HepG2 (cell line): ENCODE measurements around the gene FAM114A1. TPM values are rescaled to one million over a fixed set of nuclear protein-coding genes. Genes with fewer than 3 reads are reported as not detected.
A peak's percentile ranks its signal among the peaks of the same experiment; 100 is the strongest.

ENCODE experiments used
- AHDC1 ChIP-seq: sonication (generic); formaldehyde crosslinking; IDR thresholded peaks from 2 replicates; pipeline ENCODE4 v1.5.1; 2020; ENCODE audit warnings: mild to moderate bottlenecking, missing genetic modification reagents, borderline replicate concordance
- FOXP4 ChIP-seq: sonication (generic); formaldehyde crosslinking; IDR thresholded peaks from 2 replicates; pipeline ENCODE4 v1.4.0; 2020; ENCODE audit warnings: missing genetic modification reagents
- JUND ChIP-seq: sonication (generic); formaldehyde crosslinking; IDR thresholded peaks from 2 replicates; pipeline ENCODE4 v1.8.0; 2022; ENCODE audit warnings: mild to moderate bottlenecking, missing genetic modification reagents
- MEF2D ChIP-seq: sonication (generic); formaldehyde crosslinking; IDR thresholded peaks from 2 replicates; pipeline ENCODE4 v1.5.1; 2020; ENCODE audit warnings: mild to moderate bottlenecking, missing genetic modification reagents
- MYC ChIP-seq: sonication (generic); formaldehyde crosslinking; IDR thresholded peaks from 2 replicates; pipeline ENCODE4 v1.9.0; 2021; ENCODE audit warnings: missing genetic modification reagents, borderline replicate concordance
- PCBP2 ChIP-seq: fragments of 200-400 bp; formaldehyde crosslinking; optimal IDR thresholded peaks from 2 replicates; pipeline ENCODE3; 2018; ENCODE audit warnings: low read length, low read depth; ENCODE audit not compliant: poor library complexity, severe bottlenecking
- RFXANK ChIP-seq: IDR thresholded peaks from 2 replicates; pipeline ENCODE4 v1.6.1; 2016
- U2AF1 ChIP-seq: fragments of 200-400 bp; formaldehyde crosslinking; optimal IDR thresholded peaks from 2 replicates; pipeline ENCODE3; 2017; ENCODE audit warnings: mild to moderate bottlenecking, low read depth, low read length
- ZIK1 ChIP-seq: sonication (generic); formaldehyde crosslinking; IDR thresholded peaks from 2 replicates; pipeline ENCODE4 v1.5.0; 2020; ENCODE audit warnings: mild to moderate bottlenecking, low read depth, missing genetic modification reagents, borderline replicate concordance
- ZNF136 ChIP-seq: sonication (generic); formaldehyde crosslinking; IDR thresholded peaks from 2 replicates; pipeline ENCODE4 v1.8.1; 2022; ENCODE audit warnings: low read depth, mild to moderate bottlenecking, moderate library complexity, missing genetic modification reagents
- ZNF160 ChIP-seq: sonication (generic); formaldehyde crosslinking; IDR thresholded peaks from 2 replicates; pipeline ENCODE4 v1.8.0; 2022; ENCODE audit warnings: mild to moderate bottlenecking, inconsistent platforms, missing genetic modification reagents
- ZNF382 ChIP-seq: sonication (generic); formaldehyde crosslinking; IDR thresholded peaks from 2 replicates; pipeline ENCODE4 v1.5.0; 2020; ENCODE audit warnings: missing genetic modification reagents, mild to moderate bottlenecking, borderline replicate concordance
- ZNF446 ChIP-seq: sonication (generic); formaldehyde crosslinking; IDR thresholded peaks from 2 replicates; pipeline ENCODE4 v1.5.0; 2020; ENCODE audit warnings: mild to moderate bottlenecking, missing genetic modification reagents
- ZNF460 ChIP-seq: sonication (generic); formaldehyde crosslinking; IDR thresholded peaks from 2 replicates; pipeline ENCODE4 v1.5.1; 2020; ENCODE audit warnings: missing genetic modification reagents, mild to moderate bottlenecking, borderline replicate concordance
- polyA plus RNA-seq, 8 experiments: library from polyadenylated mRNA; depleted of rRNA in 3 of 8; stranded (reverse) in 7 of 8; unstranded in 1 of 8; fragments of >200 nt; fragmentation: Illumina TruSeq in 4 of 8; extraction: Trizol in 4 of 8; gene quantifications; 2 replicates each; pipeline versions ENCODE4 v1.2.1 to v1.2.3, GENCODE V29; 2011 to 2016; ENCODE audit warnings: low read depth in 4 of 8, missing spikeins in 1 of 8, mixed read lengths in 1 of 8; ENCODE audit not compliant: insufficient read depth in 1 of 8
- total RNA-seq, 5 experiments: library from RNA; depleted of rRNA; stranded (reverse); fragments of >200 nt; fragmentation: Illumina TruSeq; extraction: Trizol; gene quantifications; 2 replicates each; pipeline ENCODE4 v1.2.3, GENCODE V29; 2016; ENCODE audit warnings: low read depth in 1 of 5
- TF ChIP-seq, protein P1 (sequence below): sonication (generic); formaldehyde crosslinking; IDR thresholded peaks from 2 replicates; pipeline ENCODE4 v1.9.0; 2021; ENCODE audit warnings: missing genetic modification reagents, mild to moderate bottlenecking, borderline replicate concordance
- TF ChIP-seq, protein P2 (sequence below): sonication (generic); formaldehyde crosslinking; IDR thresholded peaks from 2 replicates; pipeline ENCODE4 v1.4.0; 2020; ENCODE audit warnings: missing genetic modification reagents
- TF ChIP-seq, protein P3 (sequence below): fragments of 450-650 bp; IDR thresholded peaks from 2 replicates; pipeline ENCODE4 v1.6.1; 2016
- TF ChIP-seq, protein P4 (sequence below): IDR thresholded peaks from 2 replicates; pipeline ENCODE4 v1.6.1; 2016; ENCODE audit warnings: mild to moderate bottlenecking, missing biosample characterization, missing genetic modification reagents

Gene FAM114A1
- total and polyA plus RNA-seq, 2 of the 13 experiments (the other 11 are each of a cell fraction or from before 2014, with no cell fraction given) = 61.0 to 76.9 TPM

GRCh38 chr4:38904090-38904666 lies 36.6 kb downstream of the FAM114A1 start (continued):
- TF ChIP-seq, protein P1, sequence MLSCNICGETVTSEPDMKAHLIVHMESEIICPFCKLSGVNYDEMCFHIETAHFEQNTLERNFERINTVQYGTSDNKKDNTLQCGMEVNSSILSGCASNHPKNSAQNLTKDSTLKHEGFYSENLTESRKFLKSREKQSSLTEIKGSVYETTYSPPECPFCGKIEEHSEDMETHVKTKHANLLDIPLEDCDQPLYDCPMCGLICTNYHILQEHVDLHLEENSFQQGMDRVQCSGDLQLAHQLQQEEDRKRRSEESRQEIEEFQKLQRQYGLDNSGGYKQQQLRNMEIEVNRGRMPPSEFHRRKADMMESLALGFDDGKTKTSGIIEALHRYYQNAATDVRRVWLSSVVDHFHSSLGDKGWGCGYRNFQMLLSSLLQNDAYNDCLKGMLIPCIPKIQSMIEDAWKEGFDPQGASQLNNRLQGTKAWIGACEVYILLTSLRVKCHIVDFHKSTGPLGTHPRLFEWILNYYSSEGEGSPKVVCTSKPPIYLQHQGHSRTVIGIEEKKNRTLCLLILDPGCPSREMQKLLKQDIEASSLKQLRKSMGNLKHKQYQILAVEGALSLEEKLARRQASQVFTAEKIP = no peak
- TF ChIP-seq MYC (CRISPR knock-in tag) (no peak), PCBP2 (no peak), JUND (CRISPR knock-in tag) (no peak), RFXANK (no peak), ZNF446 (no peak), ZNF460 (CRISPR knock-in tag) (no peak), ZNF160 (CRISPR knock-in tag) (no peak), MEF2D (CRISPR knock-in tag) (no peak), ZNF382 (CRISPR knock-in tag) (no peak), U2AF1 (no peak), ZIK1 (CRISPR knock-in tag) (0 out of 2 replicates have a peak, but pooled peaks have one; percentile 16), FOXP4 (CRISPR knock-in tag) (no peak; the same call in 1 of the 2 replicates), ZNF136 (CRISPR knock-in tag) (0 out of 2 replicates have a peak, but pooled peaks have one; percentile 41), AHDC1 (CRISPR knock-in tag) (peak; percentile 61; the same call in 1 of the 2 replicates)
- TF ChIP-seq, protein P2, sequence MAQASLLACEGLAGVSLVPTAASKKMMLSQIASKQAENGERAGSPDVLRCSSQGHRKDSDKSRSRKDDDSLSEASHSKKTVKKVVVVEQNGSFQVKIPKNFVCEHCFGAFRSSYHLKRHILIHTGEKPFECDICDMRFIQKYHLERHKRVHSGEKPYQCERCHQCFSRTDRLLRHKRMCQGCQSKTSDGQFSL = no peak
- TF ChIP-seq, protein P3, sequence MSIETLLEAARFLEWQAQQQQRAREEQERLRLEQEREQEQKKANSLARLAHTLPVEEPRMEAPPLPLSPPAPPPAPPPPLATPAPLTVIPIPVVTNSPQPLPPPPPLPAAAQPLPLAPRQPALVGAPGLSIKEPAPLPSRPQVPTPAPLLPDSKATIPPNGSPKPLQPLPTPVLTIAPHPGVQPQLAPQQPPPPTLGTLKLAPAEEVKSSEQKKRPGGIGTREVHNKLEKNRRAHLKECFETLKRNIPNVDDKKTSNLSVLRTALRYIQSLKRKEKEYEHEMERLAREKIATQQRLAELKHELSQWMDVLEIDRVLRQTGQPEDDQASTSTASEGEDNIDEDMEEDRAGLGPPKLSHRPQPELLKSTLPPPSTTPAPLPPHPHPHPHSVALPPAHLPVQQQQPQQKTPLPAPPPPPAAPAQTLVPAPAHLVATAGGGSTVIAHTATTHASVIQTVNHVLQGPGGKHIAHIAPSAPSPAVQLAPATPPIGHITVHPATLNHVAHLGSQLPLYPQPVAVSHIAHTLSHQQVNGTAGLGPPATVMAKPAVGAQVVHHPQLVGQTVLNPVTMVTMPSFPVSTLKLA = no peak
- TF ChIP-seq, protein P4, sequence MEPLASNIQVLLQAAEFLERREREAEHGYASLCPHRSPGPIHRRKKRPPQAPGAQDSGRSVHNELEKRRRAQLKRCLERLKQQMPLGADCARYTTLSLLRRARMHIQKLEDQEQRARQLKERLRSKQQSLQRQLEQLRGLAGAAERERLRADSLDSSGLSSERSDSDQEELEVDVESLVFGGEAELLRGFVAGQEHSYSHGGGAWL (CRISPR knock-in tag) = no peak
